PC-9 (cell line): ENCODE measurements around the gene PSMD13. TPM values are rescaled to one million over a fixed set of nuclear protein-coding genes. Genes with fewer than 3 reads are reported as not detected.

Source experiments
- BruUV-seq: library from RNA; stranded (reverse); fragments of 400-500 nt; replicated peaks from 2 replicates; lab custom pipeline; 2021; lab: Mats Ljungman, UMichigan
- CTCF ChIA-PET: fragments of 300-600 bp; sonication (Branson Sonifier 250); formaldehyde crosslinking; loops from one replicate; lab custom pipeline; 2022; ENCODE audit warnings: antibody characterized with exemption; lab: Charles Lee
- POLR2A ChIA-PET: fragments of 300-600 bp; sonication (Branson Sonifier 250); formaldehyde crosslinking; loops from one replicate; lab custom pipeline; 2022; ENCODE audit warnings: antibody characterized with exemption; ENCODE audit not compliant: unreplicated experiment; lab: Charles Lee
- DNase-seq, 2 experiments: peaks; one replicate each; pipeline versions ENCODE4 v3.0.0 to v3.0.0-alpha.2; 2015 to 2022; ENCODE audit warnings: mixed read lengths in 1 of 2
- H2AFZ ChIP-seq: fragments of 200-600 bp; sonication (generic); 2 replicates; pipeline ENCODE4 v1.8.1; 2017; ENCODE audit warnings: antibody characterized with exemption
- H3F3A ChIP-seq: fragments of 200-600 bp; sonication (generic); 2 replicates; pipeline ENCODE4 v1.8.1; 2017; ENCODE audit warnings: antibody characterized with exemption, mild to moderate bottlenecking, low read depth; ENCODE audit not compliant: insufficient read depth
- H3K27ac ChIP-seq: fragments of 200-600 bp; sonication (generic); 2 replicates; pipeline ENCODE4 v1.6.1; 2016; ENCODE audit warnings: mixed run types
- H3K27me3 ChIP-seq: fragments of 200-600 bp; sonication (generic); 2 replicates; pipeline ENCODE4 v1.6.1; 2016; ENCODE audit warnings: low read depth, mixed run types; ENCODE audit not compliant: insufficient read depth
- H3K36me3 ChIP-seq: fragments of 200-600 bp; sonication (generic); 2 replicates; pipeline ENCODE4 v1.6.1; 2016; ENCODE audit warnings: low read depth, mixed run types
- H3K4me1 ChIP-seq: fragments of 200-600 bp; sonication (generic); replicated peaks from 2 replicates; pipeline ENCODE4 v1.6.1; 2016; ENCODE audit warnings: mixed run types; ENCODE audit not compliant: insufficient read depth
- H3K4me2 ChIP-seq: fragments of 200-600 bp; sonication (generic); 2 replicates; pipeline ENCODE4 v1.6.1; 2017; ENCODE audit warnings: mixed run types
- H3K4me3 ChIP-seq: fragments of 200-600 bp; sonication (generic); 2 replicates; pipeline ENCODE4 v1.6.1; 2016; ENCODE audit warnings: mixed run types
- H3K79me2 ChIP-seq: fragments of 200-600 bp; sonication (generic); 2 replicates; pipeline ENCODE4 v1.6.1; 2017; ENCODE audit warnings: low read depth, mixed run types
- H3K9me2 ChIP-seq: fragments of 200-600 bp; sonication (generic); 2 replicates; pipeline ENCODE4 v1.8.1; 2017; ENCODE audit warnings: mild to moderate bottlenecking; ENCODE audit not compliant: insufficient read depth
- H3K9me3 ChIP-seq: fragments of 200-600 bp; sonication (generic); 2 replicates; pipeline ENCODE4 v1.8.1; 2016; ENCODE audit warnings: low read depth; ENCODE audit not compliant: insufficient read depth
- H4K20me1 ChIP-seq: fragments of 200-600 bp; sonication (generic); 2 replicates; pipeline ENCODE4 v1.8.1; 2017; ENCODE audit not compliant: insufficient read depth
- CTCF ChIP-seq: fragments of 200-600 bp; sonication (generic); conservative IDR thresholded peaks from 2 replicates; pipeline ENCODE4 v1.6.1; 2017; ENCODE audit warnings: mixed run types, antibody characterized with exemption, mild to moderate bottlenecking, moderate library complexity
- EZH2 ChIP-seq: fragments of 200-600 bp; sonication (generic); IDR thresholded peaks from 2 replicates; pipeline ENCODE4 v1.8.0; 2017; ENCODE audit warnings: antibody characterized with exemption, low read depth
- intact Hi-C: fragments of 100-400 bp; cut with micrococcal nuclease; formaldehyde crosslinking; loops from one replicate; pipeline ENCODE4 v1.10.0; 2022; ENCODE audit not compliant: unreplicated experiment
- total RNA-seq: library from RNA; stranded (reverse); gene quantifications from 2 replicates; pipeline ENCODE4 v1.2.3, GENCODE V29; 2021

PSMD13 gene
- total RNA-seq, 1 experiment from 2014 or later = 143 TPM

- Histone ChIP-seq H3K27ac (no peak overlapping the region), H3K27me3 (no peaks in the 10 kb centered on the region), H3K9me2 (no peaks in the 10 kb centered on the region), H2AFZ (0 out of 2 replicates have a peak overlapping the region, but pooled peaks have one; percentile 64), H3K36me3 (no peaks in the 10 kb centered on the region), H3F3A (no peaks in the 10 kb centered on the region), H4K20me1 (no peaks in the 10 kb centered on the region), H3K4me3 (peak overlapping the region; percentile 63), H3K4me2 (peak overlapping the region; percentile 75), H3K9me3 (no peaks in the 10 kb centered on the region), H3K79me2 (no peaks in the 10 kb centered on the region), H3K4me1 (no peaks in the 10 kb centered on the region)
- peak in 1 of 2 experiments; percentile 41 for DNase-seq
- TF ChIP-seq EZH2 = no peak
- no peak for TF ChIP-seq CTCF
- BruUV-seq = TSS peak; percentile 21
- ChIA-PET CTCF (no interaction called here), POLR2A (interaction anchor here (0.6 kb wide), 1 partner anchor 219 kb away, joined by 3 read pairs; no protein-coding TSS in a partner anchor)
- intact Hi-C loops = no loop called here
Observed at GRCh38 chr11:287821-288477, 51.2 kb downstream of the PSMD13 start.

- CTCF ChIA-PET = no interaction called here
- BruUV-seq = TSS peak; percentile 58
- H2AFZ ChIP-seq = 0 out of 2 replicates have a peak within 1 kb of the TSS, but pooled peaks have one; percentile 64
- H3K27me3 ChIP-seq = no peaks in the 10 kb centered on the region
- no peaks in the 10 kb centered on the region for H3F3A ChIP-seq
- H3K4me2 ChIP-seq = peak within 1 kb of the TSS; percentile 75
- DNase-seq = peak in 1 of 2 experiments; percentile 76
- H3K36me3 ChIP-seq = no peaks in the 10 kb centered on the region
- no peaks in the 10 kb centered on the region for H3K4me1 ChIP-seq
- no peaks in the 10 kb centered on the region for H3K79me2 ChIP-seq
- no peaks in the 10 kb centered on the region for H3K9me2 ChIP-seq
- H3K9me3 ChIP-seq = no peaks in the 10 kb centered on the region
- TF ChIP-seq CTCF (no peak), EZH2 (no peak)
- H4K20me1 ChIP-seq = no peaks in the 10 kb centered on the region
- no peak within 1 kb of the TSS for H3K27ac ChIP-seq
- POLR2A ChIA-PET = interaction anchor here (0.6 kb wide), 1 partner anchor 218 kb away, joined by 3 read pairs; no protein-coding TSS in a partner anchor
- intact Hi-C loops = no loop called here
- peak within 1 kb of the TSS; percentile 63 for H3K4me3 ChIP-seq
Observed at GRCh38 chr11:288478-289397, 52.0 kb downstream of the PSMD13 start, which contains the start of gene PGGHG. Gene PGGHG, plus strand, starts transcription at chr11:289126. Its CDS starts 691 bp downstream, at chr11:289817.

- no peak for DNase-seq
- no peaks in the 10 kb centered on the region for H3K36me3 ChIP-seq
- CTCF ChIA-PET = no interaction called here
- peak overlapping the region; percentile 38; the same call in 1 of the 2 replicates for H3K4me3 ChIP-seq
- TF ChIP-seq CTCF = no peak
- no peak for TF ChIP-seq EZH2
- H4K20me1 ChIP-seq = no peaks in the 10 kb centered on the region
- intact Hi-C loops = no loop called here
- H3F3A ChIP-seq = no peaks in the 10 kb centered on the region
- no peak overlapping the region for H2AFZ ChIP-seq
- BruUV-seq = no TSS peak
- peak overlapping the region; percentile 68 for H3K4me2 ChIP-seq
- no peaks in the 10 kb centered on the region for H3K27me3 ChIP-seq
- H3K79me2 ChIP-seq = no peaks in the 10 kb centered on the region
- H3K27ac ChIP-seq = no peak overlapping the region
- H3K4me1 ChIP-seq = no peaks in the 10 kb centered on the region
- H3K9me2 ChIP-seq = no peaks in the 10 kb centered on the region
- POLR2A ChIA-PET = no interaction called here
- H3K9me3 ChIP-seq = no peaks in the 10 kb centered on the region
Observed at GRCh38 chr11:289398-289711, 52.6 kb downstream of the PSMD13 start.
